Right lobe of liver (tissue), 4 donors: ENCODE measurements around the gene PRKCZ.

ENCODE experiments used
- CTCF ChIP-seq, 4 donors: fragments of 200-600 bp in 3 of 4; fragments of 450-650 bp in 1 of 4; IDR thresholded peaks; one replicate each; pipeline versions ENCODE4 v1.5.1 to v1.8.0; 2016 to 2022; ENCODE audit warnings: antibody characterized with exemption in 4 of 4, mild to moderate bottlenecking in 2 of 4
- POLR2A ChIP-seq: fragments of 450-650 bp; IDR thresholded peaks from one replicate; pipeline ENCODE4 v1.6.1; 2017; ENCODE audit warnings: antibody characterized with exemption, mild to moderate bottlenecking
- donor health status: DM: no; HTN: no; CAD: no.
- donor health status: DM: no; HTN: no; CAD: no.
- donor health status: DM: no; HTN: yes; CAD: no.

GRCh38 chr1:2024451-2024850, 25.8 kb upstream of the PRKCZ start:
- TF ChIP-seq CTCF (IDR thresholded peaks at IDR 0.05) = no peak
- no peak for TF ChIP-seq POLR2A
